HPDE6-E6E7 (cell line): ENCODE data around the gene ARL13A.
A peak's percentile ranks its signal among the peaks of the same experiment; 100 is the strongest.
"Not testable (repeated sequence)": the region's sequence is repeated elsewhere in the genome, so short reads cannot be mapped to it uniquely, and the experiment has no call there.

Source experiments
- DNase-seq: peaks from one replicate; pipeline ENCODE4 v3.0.0; 2011; ENCODE audit warnings: missing footprints; ENCODE audit errors: extremely low spot score

The ARL13A gene

DNA sequence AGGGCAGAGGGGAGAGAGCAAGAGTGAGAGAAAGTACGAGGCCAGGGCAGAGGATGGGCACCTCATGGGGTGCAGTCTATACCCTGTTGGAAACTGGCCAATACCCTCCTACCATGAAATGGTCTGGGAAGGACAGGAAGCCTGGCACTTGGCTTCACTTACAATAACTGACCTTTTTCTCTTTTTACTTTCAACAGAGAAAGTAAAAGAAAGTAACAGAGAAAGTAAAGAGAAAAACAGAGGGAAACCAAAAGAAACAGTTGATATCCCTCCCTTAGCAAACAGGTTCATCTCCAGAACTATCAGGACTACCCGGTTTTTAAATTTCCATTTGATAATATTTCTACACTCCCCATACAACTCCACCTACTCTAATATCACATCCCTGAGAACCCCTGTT lies 20.6 kb downstream of the ARL13A start:
- no peak for DNase-seq

GRCh38 chrX:100994352-100995281 lies 25.1 kb downstream of the ARL13A start:
- peak; percentile 57 for DNase-seq

DNA sequence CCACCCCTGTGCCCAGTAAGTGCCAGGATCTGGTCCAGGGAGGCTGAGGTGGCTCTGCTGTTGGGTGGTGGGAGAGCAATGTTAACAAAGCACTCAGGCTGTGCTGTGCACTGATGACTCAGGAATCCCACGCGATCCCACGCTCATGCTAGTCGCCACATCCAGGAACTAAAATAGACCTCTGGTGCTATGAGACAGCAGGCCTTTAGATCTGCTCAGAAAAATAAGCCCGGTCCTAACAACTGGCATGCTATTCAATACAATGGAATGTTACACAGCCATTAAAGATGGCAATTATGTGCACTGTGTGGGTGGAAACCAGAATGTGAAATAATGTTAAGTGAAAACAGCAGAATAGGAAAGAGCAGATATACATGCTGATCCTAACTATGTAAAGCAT lies 26.0 kb downstream of the ARL13A start:
- peak; percentile 16 for DNase-seq

DNA sequence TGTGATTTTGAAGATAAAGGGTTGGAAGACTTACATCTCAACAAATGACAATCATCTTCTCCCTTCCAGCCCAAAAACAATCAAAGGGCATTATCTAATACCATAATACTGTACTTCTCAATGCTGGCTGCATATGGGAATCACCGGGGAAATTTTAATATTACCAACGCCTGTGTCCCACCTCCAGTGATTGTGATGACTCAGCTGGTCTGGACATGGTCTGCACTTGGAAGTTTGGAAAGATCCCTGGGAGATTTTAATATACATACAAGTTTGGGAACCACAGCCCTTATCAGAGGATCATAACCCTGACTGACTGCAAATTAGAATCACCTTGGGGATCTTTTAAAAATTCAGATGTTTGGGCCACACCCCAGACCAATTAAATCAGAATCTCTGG lies 29.9 kb downstream of the ARL13A start:
- no peak for DNase-seq

- DNase-seq, result no peak
Measured at GRCh38 chrX:101009090-101009489, 39.6 kb downstream of the ARL13A start.

GRCh38 chrX:101012031-101012430 lies 42.5 kb downstream of the ARL13A start:
- not testable (repeated sequence) for DNase-seq

DNA sequence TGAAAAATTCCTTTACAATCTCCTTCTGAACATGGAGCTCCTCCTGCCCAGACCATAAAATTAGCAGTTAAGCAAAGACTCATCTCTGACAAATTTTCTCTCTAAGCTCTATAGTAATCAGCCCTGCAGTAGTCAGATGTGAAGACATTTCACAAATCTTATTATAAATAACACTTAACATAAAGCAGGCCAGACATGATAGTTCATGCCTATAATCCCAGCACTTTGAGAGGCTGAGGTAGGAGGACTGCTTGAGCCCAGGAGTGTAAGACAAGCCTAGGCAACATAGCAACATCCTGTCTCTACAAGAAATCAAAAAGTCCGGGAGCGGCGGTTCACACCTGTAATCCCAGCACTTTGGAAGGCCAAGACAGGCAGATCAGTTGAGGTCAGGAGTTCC lies 52.5 kb downstream of the ARL13A start:
- no peak for DNase-seq

- DNase-seq, result no peak
Measured at GRCh38 chrX:101025126-101025525, 55.6 kb downstream of the ARL13A start.

- no peak for DNase-seq
Measured at GRCh38 chrX:101028562-101028961, 59.1 kb downstream of the ARL13A start.

GRCh38 chrX:101029665-101030064 lies 60.2 kb downstream of the ARL13A start:
- no peak for DNase-seq

DNA sequence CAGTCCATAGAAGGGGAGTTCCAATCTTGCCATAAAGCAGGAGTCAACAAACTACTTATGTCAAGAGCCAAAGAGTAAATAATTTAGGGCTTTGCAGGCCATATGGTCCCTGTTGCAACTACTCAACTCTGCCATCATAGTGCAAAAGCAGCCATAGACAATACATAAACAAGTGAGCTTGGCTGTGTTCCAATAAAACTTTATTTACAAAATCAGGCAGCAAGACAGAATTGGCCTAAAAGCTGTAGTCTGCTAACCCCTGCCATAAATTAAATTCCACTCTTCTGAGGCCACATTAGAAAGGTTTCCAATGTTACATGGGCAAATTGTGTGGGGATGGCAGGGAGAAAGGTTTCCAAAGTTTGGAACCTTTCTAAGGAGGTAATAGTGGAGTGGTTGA lies 67.7 kb downstream of the ARL13A start:
- DNase-seq, result no peak

DNA sequence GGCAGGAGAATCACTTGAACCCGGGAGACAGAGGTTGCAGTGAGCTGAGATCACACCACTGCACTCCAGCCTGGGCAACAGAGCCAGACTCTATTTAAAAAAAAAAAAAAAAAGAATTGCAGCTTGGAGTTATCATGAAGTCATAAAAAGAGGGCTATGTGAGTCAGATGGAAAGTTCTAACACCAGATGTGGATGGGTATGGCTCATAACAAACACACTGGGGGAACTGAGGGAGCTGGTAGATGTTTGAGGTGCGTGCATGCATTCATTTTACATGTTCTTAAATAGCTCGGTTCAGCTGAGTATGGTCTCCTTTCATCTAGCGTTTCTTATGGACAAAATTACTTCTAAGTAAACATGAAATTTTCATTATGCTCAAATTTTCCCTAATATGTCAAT lies 70.7 kb downstream of the ARL13A start:
- no peak for DNase-seq
